PC-3 (cell line): ENCODE results near the gene PPCS.

Source experiments
- EZH2phosphoT487 ChIP-seq: fragments of 300-600 bp; sonication (generic); IDR thresholded peaks from 2 replicates; pipeline ENCODE4 v1.6.1; 2018; ENCODE audit warnings: mild to moderate bottlenecking, antibody characterized with exemption, low read length, borderline replicate concordance
- TF ChIP-seq, protein P1 (sequence below): fragments of 300-600 bp; sonication (generic); conservative IDR thresholded peaks from 2 replicates; pipeline ENCODE4 v1.5.1; 2017; ENCODE audit warnings: antibody characterized with exemption, low read depth, mild to moderate bottlenecking, low read length

DNA sequence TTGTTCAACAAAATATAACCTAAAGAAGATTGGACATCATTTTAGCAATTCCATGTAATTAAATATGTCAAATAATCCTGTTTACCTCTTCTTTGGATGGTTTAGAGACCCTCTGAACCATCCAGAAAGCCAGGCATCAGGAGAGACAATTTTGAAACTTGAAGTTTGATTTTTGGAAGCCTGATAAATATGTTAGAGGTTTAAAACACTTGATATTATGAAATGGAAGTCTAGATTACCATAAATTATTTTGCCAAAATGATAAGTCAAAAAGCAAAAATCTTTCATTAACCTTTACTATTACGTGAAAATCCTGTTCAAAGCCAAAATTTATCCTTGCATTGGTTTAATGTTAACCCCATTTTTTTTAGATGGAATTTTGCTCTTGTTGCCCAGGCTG is 50.2 kb downstream of the PPCS start:
- TF ChIP-seq, protein P1, sequence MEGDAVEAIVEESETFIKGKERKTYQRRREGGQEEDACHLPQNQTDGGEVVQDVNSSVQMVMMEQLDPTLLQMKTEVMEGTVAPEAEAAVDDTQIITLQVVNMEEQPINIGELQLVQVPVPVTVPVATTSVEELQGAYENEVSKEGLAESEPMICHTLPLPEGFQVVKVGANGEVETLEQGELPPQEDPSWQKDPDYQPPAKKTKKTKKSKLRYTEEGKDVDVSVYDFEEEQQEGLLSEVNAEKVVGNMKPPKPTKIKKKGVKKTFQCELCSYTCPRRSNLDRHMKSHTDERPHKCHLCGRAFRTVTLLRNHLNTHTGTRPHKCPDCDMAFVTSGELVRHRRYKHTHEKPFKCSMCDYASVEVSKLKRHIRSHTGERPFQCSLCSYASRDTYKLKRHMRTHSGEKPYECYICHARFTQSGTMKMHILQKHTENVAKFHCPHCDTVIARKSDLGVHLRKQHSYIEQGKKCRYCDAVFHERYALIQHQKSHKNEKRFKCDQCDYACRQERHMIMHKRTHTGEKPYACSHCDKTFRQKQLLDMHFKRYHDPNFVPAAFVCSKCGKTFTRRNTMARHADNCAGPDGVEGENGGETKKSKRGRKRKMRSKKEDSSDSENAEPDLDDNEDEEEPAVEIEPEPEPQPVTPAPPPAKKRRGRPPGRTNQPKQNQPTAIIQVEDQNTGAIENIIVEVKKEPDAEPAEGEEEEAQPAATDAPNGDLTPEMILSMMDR: no peak
- TF ChIP-seq EZH2phosphoT487: no peak
